ENCODE data around the gene IMPA2. TPM values are rescaled to one million over a fixed set of nuclear protein-coding genes. Genes with fewer than 3 reads are reported as not detected.
A peak's percentile ranks its signal among the peaks of the same experiment; 100 is the strongest.

IMPA2 gene
- total RNA-seq, 1 experiment from 2014 or later: 88.6 TPM

- peak; percentile 55 for DNase-seq (ENCODE audit: low spot score)
Observed at GRCh38 chr18:12008181-12008767, 27.0 kb downstream of the IMPA2 start.

DNA sequence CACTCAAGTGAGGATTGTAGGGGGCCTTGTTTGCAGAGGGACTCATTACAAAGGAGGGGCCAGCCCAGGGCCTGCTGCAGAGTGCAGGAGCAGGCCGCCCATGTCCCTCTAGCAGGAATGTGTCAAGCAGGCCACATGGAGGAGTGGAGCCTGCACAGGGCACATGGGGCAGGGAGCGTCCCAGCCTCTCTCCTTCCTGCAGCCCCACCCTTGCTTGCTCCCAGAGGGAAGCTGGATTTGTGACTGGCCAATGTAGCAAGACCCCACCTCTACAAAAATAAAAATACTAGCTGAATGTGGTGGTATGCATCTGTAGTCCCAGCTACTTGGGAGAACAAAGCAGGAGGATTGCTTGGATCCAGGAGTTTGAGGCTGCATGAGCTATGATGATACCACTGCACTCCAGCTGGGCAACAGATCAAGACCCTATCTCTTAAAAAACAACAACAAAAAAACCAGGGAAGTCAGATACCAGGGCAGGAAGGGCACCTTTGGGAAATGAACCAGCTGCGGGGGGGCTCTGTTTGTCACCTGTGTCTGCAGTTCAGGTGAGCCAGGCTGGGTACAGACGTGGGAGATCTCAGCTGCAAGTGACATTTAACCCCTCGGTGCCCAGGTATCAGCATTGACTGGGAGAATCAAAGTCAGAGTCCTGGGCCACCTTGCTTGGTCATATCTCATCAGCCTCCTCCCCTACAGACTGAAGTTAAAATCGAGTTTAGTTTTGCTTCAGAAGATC lies 27.7 kb downstream of the IMPA2 start:
- DNase-seq (ENCODE audit: low spot score): no peak

GRCh38 chr18:12009581-12010140 lies 28.4 kb downstream of the IMPA2 start:
- DNase-seq (ENCODE audit: low spot score): no peak

GRCh38 chr18:12010187-12010802 lies 29.0 kb downstream of the IMPA2 start:
- no peak for DNase-seq (ENCODE audit: low spot score)

GRCh38 chr18:12011199-12011956 lies 30.1 kb downstream of the IMPA2 start:
- no peak for DNase-seq (ENCODE audit: low spot score)

GRCh38 chr18:12011957-12012549 lies 30.7 kb downstream of the IMPA2 start:
- DNase-seq (ENCODE audit: low spot score): no peak

GRCh38 chr18:12012697-12013096 lies 31.4 kb downstream of the IMPA2 start:
- DNase-seq (ENCODE audit: low spot score): no peak

GRCh38 chr18:12013186-12013916 lies 32.0 kb downstream of the IMPA2 start:
- no peak for DNase-seq (ENCODE audit: low spot score)

- DNase-seq (ENCODE audit: low spot score): no peak
Observed at GRCh38 chr18:12014086-12014485, 32.8 kb downstream of the IMPA2 start.

DNA sequence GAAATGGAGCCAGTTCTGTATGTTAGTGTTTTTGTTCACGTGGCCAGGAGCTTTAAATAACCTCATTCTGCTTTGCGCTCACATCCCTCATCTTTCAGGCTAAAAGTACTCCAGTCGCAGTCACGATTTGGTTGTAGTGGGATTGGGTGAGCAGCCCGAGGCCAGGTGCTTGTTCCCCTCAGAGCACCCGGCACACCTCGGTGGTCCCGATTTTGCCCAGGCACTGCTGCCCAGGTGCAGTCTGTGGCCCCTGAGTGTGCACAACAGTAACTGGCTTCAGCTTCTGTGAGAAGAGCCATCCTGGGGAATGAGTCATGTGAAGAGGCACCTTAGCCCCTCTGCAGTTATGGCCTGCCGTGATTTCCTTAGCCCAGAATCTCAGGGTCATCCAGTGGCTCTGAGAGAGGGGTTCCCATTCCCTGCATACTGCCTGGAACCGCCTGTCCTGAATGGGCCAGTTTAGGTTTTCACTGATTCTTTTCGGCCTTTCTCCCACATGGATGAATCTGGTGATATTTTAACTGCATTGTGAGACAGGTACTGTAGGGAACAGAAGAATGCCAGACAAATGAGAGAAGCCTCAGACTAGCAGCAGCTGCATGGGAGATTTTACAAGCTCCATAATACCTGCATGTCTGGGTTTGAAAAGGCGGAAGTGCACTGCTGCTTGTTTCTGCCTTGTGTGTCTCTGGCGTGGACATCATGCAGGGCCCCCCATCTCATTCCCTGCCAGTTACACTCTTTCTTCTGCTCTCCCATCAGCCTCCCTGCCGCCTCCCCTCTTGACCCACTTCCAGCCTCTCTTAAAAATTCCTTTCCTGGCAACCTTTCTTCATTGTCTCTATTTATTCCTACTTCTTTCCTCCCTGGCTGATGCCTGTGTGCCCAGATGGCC lies 33.5 kb downstream of the IMPA2 start:
- DNase-seq (ENCODE audit: low spot score): no peak

DNA sequence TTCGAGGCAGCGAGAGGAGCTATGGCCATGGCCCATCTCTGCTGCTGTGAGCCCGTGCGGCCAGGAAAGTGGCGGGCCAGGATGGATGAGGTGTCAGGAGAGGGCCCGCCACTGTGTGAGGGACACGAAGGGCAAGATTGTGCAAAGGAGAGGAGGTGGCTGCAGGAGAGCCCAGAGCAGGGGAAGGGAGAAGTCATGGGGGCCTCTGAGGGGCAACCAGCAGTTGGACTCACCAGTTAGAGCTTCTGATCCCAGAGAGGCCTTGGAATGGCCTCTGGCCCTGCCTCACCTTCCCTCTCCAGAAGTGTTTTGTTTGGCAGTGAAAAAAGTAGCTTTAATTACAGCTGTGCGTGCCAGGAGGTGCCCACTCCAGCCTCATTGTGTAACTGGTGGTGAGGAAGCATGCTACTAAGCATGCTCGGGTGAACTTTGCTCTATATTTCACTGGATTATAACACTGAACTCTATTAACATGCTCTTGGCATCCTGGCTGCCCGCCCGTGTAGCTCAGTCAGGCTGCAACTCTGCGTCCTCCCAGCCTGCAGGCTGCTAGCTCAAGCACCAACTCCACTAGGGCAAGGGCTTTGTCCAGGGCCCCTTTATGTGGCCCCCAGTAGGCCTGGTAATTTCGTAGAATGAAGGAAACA lies 34.2 kb downstream of the IMPA2 start:
- peak; percentile 80 for DNase-seq (ENCODE audit: low spot score)

GRCh38 chr18:12017081-12017480 lies 35.8 kb downstream of the IMPA2 start:
- no peak for DNase-seq (ENCODE audit: low spot score)

- no peak for DNase-seq (ENCODE audit: low spot score)
Observed at GRCh38 chr18:12018861-12019260, 37.6 kb downstream of the IMPA2 start.

DNA sequence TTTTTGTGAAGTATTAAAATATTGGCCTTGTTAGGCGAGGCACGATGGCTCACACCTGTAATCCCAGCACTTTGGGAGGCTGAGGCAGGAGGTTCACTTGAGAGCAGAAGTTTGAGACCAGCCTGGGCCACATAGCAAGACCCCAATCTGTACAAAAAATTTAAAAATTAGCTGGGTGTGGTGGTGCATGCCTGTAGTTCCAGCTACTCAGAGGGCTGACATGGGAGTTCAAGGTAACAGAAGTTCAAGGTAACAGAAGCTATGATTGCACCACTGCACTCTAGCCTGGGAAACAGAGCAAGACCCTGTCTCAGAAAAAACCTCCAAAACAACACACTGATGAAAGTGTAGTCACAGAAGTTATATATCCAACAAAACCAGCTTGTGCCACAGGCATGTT lies 39.8 kb downstream of the IMPA2 start:
- DNase-seq (ENCODE audit: low spot score): no peak

- DNase-seq (ENCODE audit: low spot score): no peak
Observed at GRCh38 chr18:12021596-12021995, 40.3 kb downstream of the IMPA2 start.

DNA sequence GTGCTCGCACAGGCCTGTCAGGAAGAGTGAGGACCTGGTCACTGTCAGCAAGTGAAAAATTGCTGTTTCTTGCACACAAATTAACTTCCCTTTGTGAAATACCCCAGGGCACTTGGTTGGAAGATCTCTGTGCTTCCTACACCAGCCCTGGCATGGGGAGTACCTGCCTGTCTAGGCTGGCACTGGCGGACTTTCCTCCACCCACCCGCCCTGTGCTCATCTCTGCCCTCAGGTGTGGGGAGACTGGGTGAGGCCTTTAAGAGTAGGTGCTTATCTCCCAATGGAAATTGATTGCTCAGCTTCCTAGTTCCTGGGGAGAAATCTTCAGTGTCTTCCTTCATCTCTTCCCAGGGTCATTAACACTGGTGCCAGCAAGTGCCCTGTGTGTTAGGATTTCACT lies 42.1 kb downstream of the IMPA2 start:
- DNase-seq (ENCODE audit: low spot score): no peak

- DNase-seq (ENCODE audit: low spot score): no peak
Observed at GRCh38 chr18:12026562-12026961, 45.3 kb downstream of the IMPA2 start.

DNA sequence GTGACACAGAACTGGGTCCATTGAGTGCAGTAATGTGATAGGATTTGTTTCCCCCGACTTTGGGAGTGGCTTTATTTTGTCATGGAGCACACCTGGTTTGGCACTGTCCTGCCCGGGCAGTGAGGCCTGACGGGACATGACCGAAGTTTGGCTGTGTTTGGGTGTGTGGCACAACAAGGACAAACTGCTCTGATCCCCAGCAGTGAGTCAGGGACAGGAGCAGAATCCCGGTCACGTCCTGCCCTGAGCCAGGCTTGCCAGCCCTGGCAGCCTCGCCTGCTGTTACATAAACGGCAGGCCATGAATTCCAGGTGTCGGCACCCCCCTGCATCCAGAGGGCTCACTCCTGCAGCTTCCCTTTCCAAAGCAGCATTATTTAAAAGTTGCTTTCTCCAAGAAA lies 45.7 kb downstream of the IMPA2 start:
- DNase-seq (ENCODE audit: low spot score): no peak

DNA sequence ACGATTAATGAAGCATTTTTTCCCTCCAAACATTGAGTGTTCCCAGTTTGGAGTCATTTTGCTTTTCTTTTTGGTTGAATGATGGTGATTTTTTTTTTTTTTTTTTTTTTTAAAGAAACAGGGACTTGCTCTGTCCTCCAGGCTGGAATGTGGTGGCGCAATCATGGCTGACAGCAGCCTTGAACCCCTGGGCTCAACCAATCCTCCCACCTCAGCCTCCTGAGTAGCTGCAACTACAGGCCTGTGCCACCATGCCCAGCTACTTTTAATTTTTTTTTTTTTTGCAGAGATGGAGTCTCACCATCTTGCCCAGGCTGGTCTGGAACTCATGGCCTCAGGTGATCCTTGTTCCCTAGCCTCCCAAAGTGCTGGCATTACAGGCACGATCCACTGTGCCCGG lies 46.2 kb downstream of the IMPA2 start:
- no peak for DNase-seq (ENCODE audit: low spot score)

Data from HT-29 (cell line).